Measurements from ENCODE around the gene SCFD1.
"Not testable (repeated sequence)": the region's sequence is repeated elsewhere in the genome, so short reads cannot be mapped to it uniquely, and the experiment has no call there.

The SCFD1 gene

GRCh38 chr14:30610787-30611343 lies 11.3 kb upstream of the SCFD1 start:
- Histone ChIP-seq H3K4me3 (ENCODE audit: low read length) (no peak overlapping the region), H3K9me3 (ENCODE audit: control insufficient read depth, insufficient read depth, low read length) (no peaks in the 10 kb centered on the region), H3K27ac (ENCODE audit: low read length) (no peak overlapping the region), H3K4me1 (ENCODE audit: control insufficient read depth, insufficient read depth, low read length) (no peaks in the 10 kb centered on the region), H3K27me3 (ENCODE audit: control insufficient read depth, insufficient read depth, low read length) (no peaks in the 10 kb centered on the region), H3K36me3 (ENCODE audit: control insufficient read depth, insufficient read depth, low read length) (peaks cover 4% of the 10 kb centered on the region; the same call in 1 of the 2 replicates)
- WGBS (ENCODE audit: insufficient coverage, insufficient read length) = no CpG with 5 or more reads among the region's 6 CpGs
- no peak for DNase-seq (ENCODE audit: low read depth, low spot score)

DNA sequence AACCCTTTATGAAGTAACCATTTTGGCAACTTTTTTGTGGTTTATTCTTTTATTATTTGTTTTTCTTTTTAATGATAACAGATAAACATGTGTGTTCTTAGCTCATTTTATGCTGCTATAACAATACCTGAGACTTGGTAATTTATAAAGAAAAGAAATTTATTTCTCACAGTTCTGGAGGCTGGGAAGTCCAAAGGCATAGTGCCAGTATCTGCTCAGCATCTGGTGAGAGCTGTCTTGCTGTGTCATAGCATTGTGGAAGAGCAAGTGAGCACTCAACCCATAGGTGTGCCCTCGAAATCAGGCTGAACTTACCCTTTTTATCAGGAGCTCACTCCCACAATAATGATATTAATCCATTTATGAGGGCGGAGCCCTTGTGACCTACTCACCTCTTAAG lies 8.0 kb upstream of the SCFD1 start:
- Histone ChIP-seq H3K36me3 (ENCODE audit: control insufficient read depth, insufficient read depth, low read length) (peaks cover 4% of the 10 kb centered on the region; the same call in 1 of the 2 replicates), H3K9me3 (ENCODE audit: control insufficient read depth, insufficient read depth, low read length) (no peaks in the 10 kb centered on the region), H3K4me3 (ENCODE audit: low read length) (no peak overlapping the region), H3K4me1 (ENCODE audit: control insufficient read depth, insufficient read depth, low read length) (no peaks in the 10 kb centered on the region), H3K27ac (ENCODE audit: low read length) (no peak overlapping the region), H3K27me3 (ENCODE audit: control insufficient read depth, insufficient read depth, low read length) (no peaks in the 10 kb centered on the region)
- WGBS (ENCODE audit: insufficient coverage, insufficient read length) = no CpG with 5 or more reads among the region's 2 CpGs
- DNase-seq (ENCODE audit: low read depth, low spot score) = no peak

- Histone ChIP-seq H3K4me1 (ENCODE audit: control insufficient read depth, insufficient read depth, low read length) (0 out of 2 replicates have a peak, but pooled peaks cover 1% of the 10 kb centered on the region), H3K36me3 (ENCODE audit: control insufficient read depth, insufficient read depth, low read length) (no peaks in the 10 kb centered on the region), H3K27me3 (ENCODE audit: control insufficient read depth, insufficient read depth, low read length) (no peaks in the 10 kb centered on the region), H3K4me3 (ENCODE audit: low read length) (no peak overlapping the region), H3K9me3 (ENCODE audit: control insufficient read depth, insufficient read depth, low read length) (no peaks in the 10 kb centered on the region), H3K27ac (ENCODE audit: low read length) (no peak overlapping the region)
- no peak for DNase-seq (ENCODE audit: low read depth, low spot score)
- no CpG with 5 or more reads among the region's 1 CpG for WGBS (ENCODE audit: insufficient coverage, insufficient read length)
Measured at GRCh38 chr14:30620178-30620577, 1.9 kb upstream of the SCFD1 start.

DNA sequence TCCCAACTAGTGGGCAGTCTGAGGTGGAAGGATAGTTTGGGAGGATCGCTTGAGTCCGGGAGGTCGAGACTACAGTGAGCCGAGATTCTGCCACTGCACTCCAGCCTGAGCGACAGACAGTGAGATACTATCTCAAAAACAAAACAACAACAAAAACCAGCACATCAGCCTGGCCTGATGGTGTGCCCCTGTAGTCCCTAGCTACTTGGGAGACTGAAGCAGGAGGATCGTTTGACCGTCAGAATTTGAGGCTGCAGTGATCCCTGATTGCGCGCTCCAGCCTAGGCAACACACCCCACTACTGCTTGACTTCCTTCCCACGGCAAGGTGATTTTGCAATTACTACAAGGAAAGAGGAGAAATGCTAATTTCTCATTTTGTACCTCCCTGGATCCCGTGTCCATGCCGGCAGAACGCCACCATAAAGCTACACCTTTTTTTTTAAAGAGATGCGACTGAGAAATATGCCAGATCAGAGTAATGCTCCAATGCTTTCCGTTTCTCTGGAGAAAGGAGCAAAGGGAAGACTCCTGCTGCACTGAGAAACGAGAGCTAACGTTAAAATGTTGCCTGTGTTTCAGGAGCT lies 672 bp upstream of the SCFD1 start:
- Histone ChIP-seq H3K4me1 (ENCODE audit: control insufficient read depth, insufficient read depth, low read length) (0 out of 2 replicates have a peak, but pooled peaks cover 1% of the 10 kb centered on the region), H3K4me3 (ENCODE audit: low read length) (peak overlapping the region; percentile 90; the same call in 1 of the 2 replicates), H3K36me3 (ENCODE audit: control insufficient read depth, insufficient read depth, low read length) (no peaks in the 10 kb centered on the region), H3K9me3 (ENCODE audit: control insufficient read depth, insufficient read depth, low read length) (no peaks in the 10 kb centered on the region), H3K27me3 (ENCODE audit: control insufficient read depth, insufficient read depth, low read length) (no peaks in the 10 kb centered on the region), H3K27ac (ENCODE audit: low read length) (no peak overlapping the region)
- no CpG with 5 or more reads among the region's 17 CpGs for WGBS (ENCODE audit: insufficient coverage, insufficient read length)
- DNase-seq (ENCODE audit: low read depth, low spot score) = no peak

DNA sequence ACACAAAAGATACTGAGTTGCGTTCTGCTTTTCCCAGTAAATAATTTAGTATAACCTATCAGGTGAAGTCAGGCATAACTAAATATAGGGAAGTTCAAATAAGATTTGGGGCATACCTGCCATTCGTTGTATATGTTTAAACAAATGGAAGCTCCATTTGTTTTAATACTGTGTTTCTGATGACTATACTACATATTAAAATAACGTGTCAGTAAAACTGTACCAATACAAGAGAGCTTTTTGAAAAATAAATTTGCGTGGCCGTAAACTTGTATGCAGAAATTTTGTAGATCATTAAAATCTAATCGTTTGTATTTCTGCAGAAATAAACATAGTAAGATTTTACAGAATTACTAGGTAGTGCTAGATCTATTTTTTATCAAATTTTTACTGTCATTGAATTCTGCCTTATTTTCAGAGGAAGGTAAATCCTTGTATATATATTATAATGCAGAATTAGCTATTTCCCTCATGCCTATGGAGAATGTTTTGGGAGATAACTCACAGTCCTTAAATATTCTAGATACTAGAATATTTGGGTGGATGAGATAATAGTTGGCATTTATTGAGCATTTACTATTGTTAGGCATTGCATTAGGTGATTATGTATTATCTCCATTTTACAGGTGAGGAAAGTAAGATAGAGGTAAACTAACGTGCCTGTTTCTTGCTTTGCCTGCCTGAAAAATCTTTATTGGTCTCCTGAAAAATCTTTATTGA lies 1.5 kb downstream of the SCFD1 start:
- Histone ChIP-seq H3K4me1 (ENCODE audit: control insufficient read depth, insufficient read depth, low read length) (0 out of 2 replicates have a peak, but pooled peaks cover 1% of the 10 kb centered on the region), H3K27me3 (ENCODE audit: control insufficient read depth, insufficient read depth, low read length) (no peaks in the 10 kb centered on the region), H3K4me3 (ENCODE audit: low read length) (no peak overlapping the region)

DNA sequence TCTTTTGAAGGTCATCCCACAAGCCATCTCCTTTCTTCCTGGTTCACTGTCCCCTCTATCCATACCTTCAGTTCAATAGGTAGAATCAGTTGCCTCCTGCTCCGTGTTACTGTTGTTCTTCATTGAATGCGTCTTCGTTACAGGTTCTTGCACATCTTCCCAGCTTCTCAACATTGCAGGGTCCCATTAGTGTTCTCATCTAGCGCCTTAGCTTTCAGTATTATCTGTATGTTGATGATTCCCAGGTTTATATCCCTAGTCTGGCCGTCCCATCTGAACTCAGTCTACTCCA lies 2.0 kb downstream of the SCFD1 start:
- Histone ChIP-seq H3K27ac (ENCODE audit: low read length) (no peak overlapping the region), H3K27me3 (ENCODE audit: control insufficient read depth, insufficient read depth, low read length) (no peaks in the 10 kb centered on the region), H3K36me3 (ENCODE audit: control insufficient read depth, insufficient read depth, low read length) (no peaks in the 10 kb centered on the region; the same call in 1 of the 2 replicates), H3K4me3 (ENCODE audit: low read length) (no peak overlapping the region), H3K9me3 (ENCODE audit: control insufficient read depth, insufficient read depth, low read length) (no peaks in the 10 kb centered on the region), H3K4me1 (ENCODE audit: control insufficient read depth, insufficient read depth, low read length) (0 out of 2 replicates have a peak, but pooled peaks cover 1% of the 10 kb centered on the region)
- no CpG with 5 or more reads among the region's 5 CpGs for WGBS (ENCODE audit: insufficient coverage, insufficient read length)
- DNase-seq (ENCODE audit: low read depth, low spot score) = no peak

More for the DNA sequence above, 1.5 kb downstream of the SCFD1 start:
- DNase-seq (ENCODE audit: low read depth, low spot score) = no peak
- Histone ChIP-seq H3K9me3 (ENCODE audit: control insufficient read depth, insufficient read depth, low read length) (no peaks in the 10 kb centered on the region), H3K36me3 (ENCODE audit: control insufficient read depth, insufficient read depth, low read length) (no peaks in the 10 kb centered on the region; the same call in 1 of the 2 replicates), H3K27ac (ENCODE audit: low read length) (no peak overlapping the region)
- no CpG with 5 or more reads among the region's 7 CpGs for WGBS (ENCODE audit: insufficient coverage, insufficient read length)

DNA sequence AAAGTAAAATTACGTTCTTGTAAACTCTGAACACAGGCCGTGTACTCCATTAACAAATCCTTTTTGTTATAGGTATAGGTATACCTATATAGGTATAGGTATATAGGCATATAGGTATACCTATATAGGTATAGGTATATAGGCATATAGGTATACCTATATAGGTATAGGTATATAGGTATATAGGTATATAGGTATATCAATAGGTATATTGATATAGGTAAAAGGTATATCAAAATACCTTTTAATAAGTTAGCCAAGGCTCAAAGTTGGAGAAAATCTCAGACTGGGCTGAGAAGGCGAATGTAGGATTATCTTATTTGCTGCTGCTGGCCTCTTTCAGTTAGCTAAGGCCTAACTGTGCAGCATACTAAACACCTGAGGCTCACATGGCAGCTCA lies 3.4 kb downstream of the SCFD1 start:
- Histone ChIP-seq H3K4me3 (ENCODE audit: low read length) (no peak overlapping the region), H3K4me1 (ENCODE audit: control insufficient read depth, insufficient read depth, low read length) (0 out of 2 replicates have a peak, but pooled peaks cover 1% of the 10 kb centered on the region), H3K36me3 (ENCODE audit: control insufficient read depth, insufficient read depth, low read length) (no peaks in the 10 kb centered on the region; the same call in 1 of the 2 replicates), H3K27me3 (ENCODE audit: control insufficient read depth, insufficient read depth, low read length) (no peaks in the 10 kb centered on the region), H3K27ac (ENCODE audit: low read length) (no peak overlapping the region), H3K9me3 (ENCODE audit: control insufficient read depth, insufficient read depth, low read length) (no peaks in the 10 kb centered on the region)
- WGBS (ENCODE audit: insufficient coverage, insufficient read length) = no CpG with 5 or more reads among the region's 3 CpGs
- no peak for DNase-seq (ENCODE audit: low read depth, low spot score)

GRCh38 chr14:30629432-30629831 lies 7.3 kb downstream of the SCFD1 start:
- no CpG with 5 or more reads among the region's 8 CpGs for WGBS (ENCODE audit: insufficient coverage, insufficient read length)
- not testable (repeated sequence) for H3K9me3 ChIP-seq (ENCODE audit: control insufficient read depth, insufficient read depth, low read length); H3K4me1 ChIP-seq (ENCODE audit: control insufficient read depth, insufficient read depth, low read length); H3K27me3 ChIP-seq (ENCODE audit: control insufficient read depth, insufficient read depth, low read length); H3K4me3 ChIP-seq (ENCODE audit: low read length); DNase-seq (ENCODE audit: low read depth, low spot score); H3K27ac ChIP-seq (ENCODE audit: low read length); H3K36me3 ChIP-seq (ENCODE audit: control insufficient read depth, insufficient read depth, low read length)

DNA sequence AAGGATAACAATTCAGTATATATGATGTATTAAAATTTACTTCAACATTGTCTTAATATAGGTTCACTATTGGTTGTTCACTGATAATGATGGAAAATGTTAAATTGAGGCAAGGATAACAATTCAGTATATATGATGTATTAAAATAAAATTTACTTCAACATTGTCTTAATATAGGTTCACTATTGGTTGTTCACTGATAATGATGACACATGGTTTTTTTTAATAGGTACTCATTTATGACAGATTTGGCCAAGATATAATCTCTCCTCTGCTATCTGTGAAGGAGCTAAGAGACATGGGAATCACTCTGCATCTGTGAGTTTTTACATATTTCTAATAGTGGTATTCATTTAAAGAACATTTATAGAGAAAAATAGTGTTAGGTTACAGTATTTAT lies 8.1 kb downstream of the SCFD1 start:
- Histone ChIP-seq H3K4me1 (ENCODE audit: control insufficient read depth, insufficient read depth, low read length) (no peaks in the 10 kb centered on the region), H3K36me3 (ENCODE audit: control insufficient read depth, insufficient read depth, low read length) (peaks cover 2% of the 10 kb centered on the region; the same call in 1 of the 2 replicates), H3K27ac (ENCODE audit: low read length) (no peak overlapping the region), H3K27me3 (ENCODE audit: control insufficient read depth, insufficient read depth, low read length) (no peaks in the 10 kb centered on the region), H3K9me3 (ENCODE audit: control insufficient read depth, insufficient read depth, low read length) (no peaks in the 10 kb centered on the region), H3K4me3 (ENCODE audit: low read length) (no peak overlapping the region)
- DNase-seq (ENCODE audit: low read depth, low spot score) = no peak

DNA sequence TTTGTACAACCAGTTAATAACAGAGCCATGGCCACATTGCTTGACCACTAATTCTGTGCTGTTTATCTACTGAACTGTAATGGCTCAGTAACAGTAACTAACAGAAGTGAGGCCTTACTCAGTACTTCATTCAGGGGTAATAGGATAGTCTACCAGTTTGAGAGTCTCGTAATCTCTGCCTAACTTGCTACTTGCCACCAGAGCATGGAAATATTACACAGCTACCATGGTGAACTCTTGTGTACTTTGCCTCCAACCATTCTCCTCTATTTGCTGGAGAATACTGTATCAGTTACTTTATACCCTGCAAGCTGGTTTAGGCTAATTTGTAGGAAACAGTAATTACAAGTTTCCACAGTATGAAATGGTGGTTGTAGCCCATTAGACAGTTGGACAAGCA lies 10.6 kb downstream of the SCFD1 start:
- no CpG with 5 or more reads among the region's 1 CpG for WGBS (ENCODE audit: insufficient coverage, insufficient read length)
- Histone ChIP-seq H3K36me3 (ENCODE audit: control insufficient read depth, insufficient read depth, low read length) (peaks cover 2% of the 10 kb centered on the region; the same call in 1 of the 2 replicates), H3K27me3 (ENCODE audit: control insufficient read depth, insufficient read depth, low read length) (no peaks in the 10 kb centered on the region), H3K9me3 (ENCODE audit: control insufficient read depth, insufficient read depth, low read length) (no peaks in the 10 kb centered on the region), H3K27ac (ENCODE audit: low read length) (no peak overlapping the region), H3K4me1 (ENCODE audit: control insufficient read depth, insufficient read depth, low read length) (no peaks in the 10 kb centered on the region), H3K4me3 (ENCODE audit: low read length) (no peak overlapping the region)
- DNase-seq (ENCODE audit: low read depth, low spot score) = no peak

All from iPS DF 6.9 (cell line).